OCI-LY3 (cell line): ENCODE data around the gene CDH4.

Experiments
- H2AFZ ChIP-seq: fragments of 200-600, 300-600 bp; shearing (Covaris generic); 2 replicates; pipeline ENCODE4 v1.6.0; 2014; ENCODE audit warnings: antibody characterized with exemption, low read depth, low read length
- H3K27ac ChIP-seq: fragments of 200-600, 300-600 bp; sonication (generic); 2 replicates; pipeline ENCODE4 v1.5.1; 2014; ENCODE audit warnings: mild to moderate bottlenecking, low read length, moderate library complexity, mixed read lengths
- H3K27me3 ChIP-seq: fragments of 200-600, 300-600 bp; sonication (generic); 2 replicates; pipeline ENCODE4 v1.6.1; 2014; ENCODE audit warnings: low read depth, low read length, mixed read lengths
- H3K36me3 ChIP-seq: fragments of 200-600, 300-600 bp; sonication (generic); replicated peaks from 2 replicates; pipeline ENCODE3; 2014; ENCODE audit warnings: low read depth, low read length, mixed read lengths
- H3K4me1 ChIP-seq: fragments of 300-600, 200-600 bp; sonication (generic); 2 replicates; pipeline ENCODE4 v1.6.1; 2014; ENCODE audit warnings: low read length, mixed read lengths
- H3K4me2 ChIP-seq: fragments of 200-600, 300-600 bp; sonication (generic); 2 replicates; pipeline ENCODE4 v1.6.1; 2014; ENCODE audit warnings: low read length, mixed read lengths
- H3K4me3 ChIP-seq: fragments of 300-600, 200-600 bp; sonication (generic); 2 replicates; pipeline ENCODE4 v1.5.1; 2014; ENCODE audit warnings: antibody characterized with exemption, mild to moderate bottlenecking, low read length, moderate library complexity
- H3K79me2 ChIP-seq: fragments of 300-600, 200-600 bp; shearing (Covaris generic); 2 replicates; pipeline ENCODE4 v1.6.1; 2014; ENCODE audit warnings: mild to moderate bottlenecking, low read length, mixed read lengths
- H3K9ac ChIP-seq: fragments of 300-600, 200-600 bp; shearing (Covaris generic); 2 replicates; pipeline ENCODE4 v1.6.0; 2014; ENCODE audit warnings: mild to moderate bottlenecking, low read length, moderate library complexity
- H3K9me3 ChIP-seq: fragments of 200-600, 300-600 bp; shearing (Covaris generic); 2 replicates; pipeline ENCODE4 v1.6.1; 2014; ENCODE audit warnings: low read length, mixed read lengths; ENCODE audit not compliant: insufficient read depth
- H4K20me1 ChIP-seq: fragments of 200-600, 300-600 bp; sonication (generic); 2 replicates; pipeline ENCODE4 v1.6.1; 2016; ENCODE audit warnings: low read length, mixed read lengths; ENCODE audit not compliant: insufficient read depth
- CTCF ChIP-seq: fragments of 200-600, 300-600 bp; sonication (generic); IDR thresholded peaks from 2 replicates; pipeline ENCODE4 v1.5.1; 2014; ENCODE audit warnings: antibody characterized with exemption, low read length, low read depth
- EZH2phosphoT487 ChIP-seq: fragments of 200-600 bp; shearing (Covaris generic); IDR thresholded peaks from 2 replicates; pipeline ENCODE4 v1.6.1; 2018; ENCODE audit warnings: antibody characterized with exemption, mixed run types, low read depth

Gene CDH4

GRCh38 chr20:61364147-61364546 is 112.1 kb downstream of the CDH4 start:
- Histone ChIP-seq H3K9me3 (no peaks in the 10 kb centered on the region), H4K20me1 (no peaks in the 10 kb centered on the region), H3K79me2 (no peaks in the 10 kb centered on the region), H3K4me2 (no peak overlapping the region), H3K27ac (no peak overlapping the region), H3K27me3 (no peaks in the 10 kb centered on the region), H3K36me3 (no peaks in the 10 kb centered on the region), H3K9ac (no peak overlapping the region), H3K4me3 (no peak overlapping the region), H3K4me1 (no peaks in the 10 kb centered on the region), H2AFZ (no peak overlapping the region)
- TF ChIP-seq CTCF (no peak), EZH2phosphoT487 (no peak)

GRCh38 chr20:61366914-61367313 is 114.9 kb downstream of the CDH4 start:
- Histone ChIP-seq H3K4me1 (no peaks in the 10 kb centered on the region), H4K20me1 (no peaks in the 10 kb centered on the region), H3K79me2 (no peaks in the 10 kb centered on the region), H3K4me2 (no peak overlapping the region), H3K4me3 (no peak overlapping the region), H3K36me3 (no peaks in the 10 kb centered on the region), H3K9ac (no peak overlapping the region), H3K27me3 (no peaks in the 10 kb centered on the region), H2AFZ (no peak overlapping the region), H3K9me3 (no peaks in the 10 kb centered on the region), H3K27ac (no peak overlapping the region)
- no peak for TF ChIP-seq EZH2phosphoT487
- TF ChIP-seq CTCF = no peak

GRCh38 chr20:61369731-61370520 is 117.9 kb downstream of the CDH4 start:
- Histone ChIP-seq H3K9ac (no peak overlapping the region), H3K4me3 (no peak overlapping the region), H3K4me2 (no peak overlapping the region), H4K20me1 (no peaks in the 10 kb centered on the region), H3K9me3 (no peaks in the 10 kb centered on the region), H3K27me3 (no peaks in the 10 kb centered on the region), H2AFZ (no peak overlapping the region), H3K27ac (no peak overlapping the region), H3K4me1 (no peaks in the 10 kb centered on the region), H3K36me3 (no peaks in the 10 kb centered on the region), H3K79me2 (no peaks in the 10 kb centered on the region)
- no peak for TF ChIP-seq EZH2phosphoT487
- no peak for TF ChIP-seq CTCF

- Histone ChIP-seq H3K79me2 (no peaks in the 10 kb centered on the region), H3K9ac (no peak overlapping the region), H3K27me3 (no peaks in the 10 kb centered on the region), H3K9me3 (0 out of 2 replicates have a peak, but pooled peaks cover 4% of the 10 kb centered on the region), H3K4me2 (no peak overlapping the region), H4K20me1 (no peaks in the 10 kb centered on the region), H3K4me3 (no peak overlapping the region), H2AFZ (no peak overlapping the region), H3K36me3 (no peaks in the 10 kb centered on the region), H3K27ac (no peak overlapping the region), H3K4me1 (no peaks in the 10 kb centered on the region)
- TF ChIP-seq EZH2phosphoT487 (no peak), CTCF (no peak)
Measured at GRCh38 chr20:61370841-61371303, 118.8 kb downstream of the CDH4 start.
